PFSK-1 (cell line): ENCODE results near the gene CLEC16A.

ENCODE experiments used
- FOXP2 ChIP-seq: optimal IDR thresholded peaks from 2 replicates; pipeline ENCODE3; 2011; ENCODE audit warnings: borderline replicate concordance, control low read depth, inconsistent platforms; ENCODE audit not compliant: insufficient read depth; ENCODE audit errors: extremely low read length, extremely low read depth
- POLR2AphosphoS5 ChIP-seq: IDR thresholded peaks from 2 replicates; pipeline ENCODE4 v1.6.1; 2012; ENCODE audit warnings: low read depth, mild to moderate bottlenecking, control low read depth, low read length, moderate library complexity
- REST ChIP-seq, 2 experiments: IDR thresholded peaks; 2 replicates each; pipeline versions ENCODE4 v1.6.1 to v1.8.0; 2011 to 2012; ENCODE audit warnings: low read depth in 2 of 2, low read length in 2 of 2, control low read depth in 1 of 2, inconsistent platforms in 1 of 2, mild to moderate bottlenecking in 1 of 2, moderate library complexity in 1 of 2; ENCODE audit not compliant: insufficient read depth in 1 of 2
- TAF1 ChIP-seq: IDR thresholded peaks from 2 replicates; pipeline ENCODE4 v1.6.1; 2012; ENCODE audit warnings: low read length, control low read depth, borderline replicate concordance; ENCODE audit not compliant: insufficient read depth

GRCh38 chr16:10906482-10906881, 37.9 kb upstream of the CLEC16A start:
- TF ChIP-seq TAF1, result no peak
- no peak for TF ChIP-seq REST (IDR thresholded peaks at IDR 0.05; ENCODE audit: insufficient read depth in 1 of 2, low read depth in 2 of 2, low read length in 2 of 2)
- no peak for TF ChIP-seq POLR2AphosphoS5
- no peak for TF ChIP-seq FOXP2
